Keratinocyte (primary cell): ENCODE results near the gene PRMT1. TPM values are rescaled to one million over a fixed set of nuclear protein-coding genes. Genes with fewer than 3 reads are reported as not detected.

ENCODE experiments used
- DNase-seq: peaks from one replicate; pipeline ENCODE4 v3.0.0-alpha.2; 2011; ENCODE audit warnings: low read depth, missing footprints, low spot score
- FAIRE-seq: peaks from 2 replicates; lab custom pipeline; 2011; peaks lifted over from hg19 to GRCh38; lab: Jason Lieb, UNC
- H2AFZ ChIP-seq: 2 replicates; pipeline ENCODE4 v1.6.0; 2012; ENCODE audit warnings: low read length, control low read depth, inconsistent platforms; ENCODE audit not compliant: control insufficient read depth
- H3K27ac ChIP-seq: 2 replicates; pipeline ENCODE4 v1.5.1; 2011; ENCODE audit warnings: low read length; ENCODE audit not compliant: control insufficient read depth, insufficient read depth
- H3K27me3 ChIP-seq: 3 replicates; pipeline ENCODE4 v1.6.0; 2011; ENCODE audit warnings: low read length; ENCODE audit not compliant: control insufficient read depth, insufficient read depth; ENCODE audit errors: extremely low read depth
- H3K36me3 ChIP-seq, 2 experiments: 2 replicates in 1 of 2; 3 replicates in 1 of 2; pipeline ENCODE4 v1.5.1; 2011; ENCODE audit warnings: low read length in 2 of 2, mild to moderate bottlenecking in 1 of 2; ENCODE audit not compliant: control insufficient read depth in 2 of 2, insufficient read depth in 2 of 2; ENCODE audit errors: extremely low read depth in 1 of 2
- H3K4me1 ChIP-seq: 3 replicates; pipeline ENCODE4 v1.5.1; 2011; ENCODE audit warnings: low read length; ENCODE audit not compliant: control insufficient read depth, insufficient read depth; ENCODE audit errors: extremely low read depth
- H3K4me2 ChIP-seq: 3 replicates; pipeline ENCODE4 v1.6.0; 2011; ENCODE audit warnings: low read depth, low read length; ENCODE audit not compliant: control insufficient read depth, insufficient read depth; ENCODE audit errors: extremely low read depth
- H3K4me3 ChIP-seq, 3 experiments: fragments of 200-600 bp in 1 of 3; sonication (generic) in 1 of 3; 2 replicates in 2 of 3; 3 replicates in 1 of 3; pipeline ENCODE4 v1.5.1; 2011 to 2016; ENCODE audit warnings: low read length in 3 of 3, mild to moderate bottlenecking in 3 of 3, control low read depth in 2 of 3, inconsistent platforms in 1 of 3, low read depth in 1 of 3, mixed read lengths in 1 of 3, mixed run types in 1 of 3, moderate library complexity in 1 of 3; ENCODE audit not compliant: control insufficient read depth in 2 of 3, insufficient read depth in 2 of 3; ENCODE audit errors: extremely low read depth in 1 of 3
- H3K79me2 ChIP-seq: 2 replicates; pipeline ENCODE4 v1.6.0; 2012; ENCODE audit warnings: low read length; ENCODE audit not compliant: control insufficient read depth, insufficient read depth
- H3K9ac ChIP-seq: 3 replicates; pipeline ENCODE4 v1.6.0; 2011; ENCODE audit warnings: low read length; ENCODE audit not compliant: control insufficient read depth, insufficient read depth; ENCODE audit errors: extremely low read depth
- H3K9me1 ChIP-seq: 3 replicates; pipeline ENCODE4 v1.6.0; 2011; ENCODE audit warnings: low read length; ENCODE audit not compliant: control insufficient read depth, insufficient read depth; ENCODE audit errors: extremely low read depth
- H3K9me3 ChIP-seq: 2 replicates; pipeline ENCODE4 v1.5.1; 2012; ENCODE audit warnings: low read depth, low read length; ENCODE audit not compliant: control insufficient read depth
- H4K20me1 ChIP-seq: 3 replicates; pipeline ENCODE4 v1.6.0; 2011; ENCODE audit warnings: low read length; ENCODE audit not compliant: control insufficient read depth, insufficient read depth; ENCODE audit errors: extremely low read depth
- CTCF ChIP-seq, 3 experiments: IDR thresholded peaks in 1 of 3; conservative IDR thresholded peaks in 1 of 3; optimal IDR thresholded peaks in 1 of 3; 2 replicates in 2 of 3; 3 replicates in 1 of 3; pipeline versions ENCODE3 to v1.5.1; 2011; ENCODE audit warnings: low read length in 3 of 3, mild to moderate bottlenecking in 3 of 3, moderate library complexity in 2 of 3, control low read depth in 1 of 3, inconsistent platforms in 1 of 3; ENCODE audit not compliant: insufficient read depth in 2 of 3; ENCODE audit errors: extremely low read depth in 1 of 3
- EZH2 ChIP-seq: IDR thresholded peaks from one replicate; pipeline ENCODE4 v1.6.1; 2012; ENCODE audit warnings: inconsistent platforms, mild to moderate bottlenecking, low read length, moderate library complexity
- dilution Hi-C: fragments of 300-500 bp; cut with MboI; formaldehyde crosslinking; loops from one replicate; pipeline ENCODE4 v1.7.0; 2020; ENCODE audit warnings: low sequenced_read_pairs; ENCODE audit not compliant: extremely low pct_ligation_motif_present
- polyA plus RNA-seq, 5 experiments: library from polyadenylated mRNA; depleted of rRNA in 3 of 5; stranded (reverse) in 3 of 5; stranded (forward) in 1 of 5; unstranded in 1 of 5; fragments of >200 nt; gene quantifications; 1 replicate in 1 of 5; 2 replicates in 3 of 5; 3 replicates in 1 of 5; pipeline versions ENCODE4 v1.2.1 to v1.2.3, GENCODE V29; 2011 to 2012; ENCODE audit warnings: missing spikeins in 2 of 5, low read depth in 1 of 5, low replicate concordance in 1 of 5

PRMT1 gene
- polyA plus RNA-seq, 1 donor (not counting 4 experiments of a cell fraction or from before 2014, with no cell fraction given): 280 TPM

GRCh38 chr19:49664171-49665035 lies 12.7 kb upstream of the PRMT1 start:
- DNase-seq: peak; percentile 77
- H3K9me3 ChIP-seq: no peaks in the 10 kb centered on the region
- no peaks in the 10 kb centered on the region for H3K9me1 ChIP-seq
- peaks cover 11% of the 10 kb centered on the region for H4K20me1 ChIP-seq
- H3K36me3 ChIP-seq: peaks cover 16 to 30% of the 10 kb centered on the region in 2 experiments
- peak; percentile 39 for FAIRE-seq
- dilution Hi-C loops: no loop called here
- peak overlapping the region; percentile 61 to 93 (median 85) for H3K4me3 ChIP-seq
- peak overlapping the region; percentile 19 for H2AFZ ChIP-seq
- peaks cover 12% of the 10 kb centered on the region for H3K4me1 ChIP-seq
- peaks cover 32% of the 10 kb centered on the region for H3K79me2 ChIP-seq
- H3K27me3 ChIP-seq: no peaks in the 10 kb centered on the region
- TF ChIP-seq EZH2: no peak
- peak in 1 of 3 experiments; percentile 26 for TF ChIP-seq CTCF (optimal IDR thresholded peaks at IDR 0.05 in 1 of 3, IDR thresholded peaks at IDR 0.05 in 1 of 3, conservative IDR thresholded peaks at IDR 0.05 in 1 of 3; ENCODE audit: extremely low read depth in 1 of 3, insufficient read depth in 2 of 3, low read length in 3 of 3)
- H3K4me2 ChIP-seq: peak overlapping the region; percentile 96
- H3K9ac ChIP-seq: peak overlapping the region; percentile 93
- peak overlapping the region; percentile 90 for H3K27ac ChIP-seq

GRCh38 chr19:49665036-49665350 lies 12.1 kb upstream of the PRMT1 start:
- dilution Hi-C loops: no loop called here
- Histone ChIP-seq H3K27me3 (no peaks in the 10 kb centered on the region), H3K9me1 (no peaks in the 10 kb centered on the region), H2AFZ (peak overlapping the region; percentile 82), H3K36me3 (peaks cover 12 to 27% of the 10 kb centered on the region in 2 experiments), H3K79me2 (peaks cover 32% of the 10 kb centered on the region), H4K20me1 (peaks cover 11% of the 10 kb centered on the region), H3K4me3 (peak overlapping the region; percentile 61 to 93 (median 85)), H3K9me3 (no peaks in the 10 kb centered on the region), H3K4me1 (peaks cover 12% of the 10 kb centered on the region), H3K27ac (peak overlapping the region; percentile 90), H3K4me2 (peak overlapping the region; percentile 96), H3K9ac (peak overlapping the region; percentile 93)
- FAIRE-seq (no peak), DNase-seq (no peak)
- TF ChIP-seq CTCF (optimal IDR thresholded peaks at IDR 0.05 in 1 of 3, IDR thresholded peaks at IDR 0.05 in 1 of 3, conservative IDR thresholded peaks at IDR 0.05 in 1 of 3; ENCODE audit: extremely low read depth in 1 of 3, insufficient read depth in 2 of 3, low read length in 3 of 3) (no peak), EZH2 (no peak)
